ENCODE data around the gene C1D.

The C1D gene

DNA sequence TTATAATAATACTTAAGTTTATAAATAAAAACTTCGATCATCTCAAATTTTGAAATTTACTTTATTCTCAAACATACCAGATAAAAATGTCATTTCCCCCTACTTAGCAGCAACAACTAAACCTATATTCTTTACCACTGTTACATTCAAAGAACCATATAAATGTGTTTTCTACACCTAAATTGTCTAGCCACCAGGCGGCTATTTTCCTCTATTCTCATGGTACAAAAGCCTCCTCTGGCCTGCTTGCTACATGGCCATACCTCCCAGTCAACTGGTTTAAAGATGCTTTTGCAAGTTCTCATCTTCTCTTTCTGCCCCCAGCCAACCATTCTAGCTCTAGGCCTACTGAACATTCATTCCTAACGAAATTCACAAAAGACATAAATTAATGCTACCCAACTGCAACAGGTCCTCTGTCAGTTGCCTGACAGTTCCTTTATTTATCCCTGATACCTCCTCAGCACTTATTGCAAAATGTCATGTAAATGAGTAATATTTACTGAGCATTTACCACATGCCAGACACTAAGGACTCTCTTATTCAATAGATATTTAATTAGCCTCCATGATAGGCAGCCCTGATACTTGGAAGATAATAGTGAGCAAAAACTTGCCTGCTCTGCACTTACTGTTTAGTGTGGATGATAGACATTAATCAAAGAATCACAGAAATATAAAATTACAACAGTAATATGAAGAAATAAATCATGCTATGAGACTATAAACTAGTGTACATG, 5.0 kb downstream of the C1D start:
- peak; percentile 28 for DNase-seq (ENCODE audit: low spot score)

DNA sequence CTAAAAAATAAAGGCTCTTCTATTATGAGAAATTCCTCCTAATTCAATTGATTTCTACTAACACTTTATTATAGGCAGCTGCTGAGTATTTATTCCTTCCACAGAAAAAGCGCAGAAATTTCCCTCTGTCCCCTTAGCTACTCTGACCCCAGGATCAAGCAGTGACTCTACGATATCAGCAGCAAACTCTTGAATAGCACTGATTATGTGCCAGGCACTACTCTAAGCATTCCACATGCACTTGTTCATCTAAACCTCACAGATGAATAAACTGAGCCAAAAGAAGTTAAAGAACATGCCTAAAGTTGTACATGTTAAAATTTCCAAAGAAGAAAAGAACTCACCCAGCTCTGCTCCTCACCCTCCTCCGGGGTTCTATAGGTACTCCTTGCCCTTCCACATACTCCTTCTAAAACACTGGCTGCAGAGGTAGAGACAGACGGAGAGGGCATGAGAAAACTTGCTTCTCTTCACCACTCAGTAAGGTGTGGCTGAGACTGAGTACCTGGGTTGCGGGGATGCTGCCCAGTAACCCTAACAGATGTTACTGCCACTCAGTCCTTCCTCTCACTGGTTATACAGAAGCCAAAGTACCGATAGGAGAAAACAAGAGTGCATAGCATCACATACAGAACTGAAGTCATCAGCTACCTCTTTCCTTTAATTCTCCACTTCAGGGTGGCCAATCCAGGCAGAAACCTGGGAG, 9.9 kb downstream of the C1D start:
- DNase-seq (ENCODE audit: low spot score): no peak

DNA sequence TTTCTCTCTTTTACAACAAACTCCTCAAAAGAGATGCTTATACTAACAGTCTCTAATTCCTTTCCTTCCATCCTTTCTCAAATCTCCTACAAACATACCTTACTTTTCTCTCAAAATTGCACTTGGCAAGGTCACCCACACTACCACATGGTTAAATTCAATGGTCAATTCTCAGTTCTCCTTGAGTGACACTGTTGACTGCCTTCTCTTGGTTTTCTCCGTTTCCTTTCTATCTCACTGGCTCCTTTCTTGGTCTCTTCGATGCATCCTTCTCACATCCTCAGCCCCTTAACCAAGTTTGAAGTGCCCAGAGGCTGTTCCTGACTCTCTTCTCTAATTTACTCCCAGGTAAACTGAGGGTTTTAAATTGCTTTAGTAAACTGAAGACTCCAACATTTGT, 12.5 kb downstream of the C1D start:
- no peak for DNase-seq (ENCODE audit: low spot score)

DNA sequence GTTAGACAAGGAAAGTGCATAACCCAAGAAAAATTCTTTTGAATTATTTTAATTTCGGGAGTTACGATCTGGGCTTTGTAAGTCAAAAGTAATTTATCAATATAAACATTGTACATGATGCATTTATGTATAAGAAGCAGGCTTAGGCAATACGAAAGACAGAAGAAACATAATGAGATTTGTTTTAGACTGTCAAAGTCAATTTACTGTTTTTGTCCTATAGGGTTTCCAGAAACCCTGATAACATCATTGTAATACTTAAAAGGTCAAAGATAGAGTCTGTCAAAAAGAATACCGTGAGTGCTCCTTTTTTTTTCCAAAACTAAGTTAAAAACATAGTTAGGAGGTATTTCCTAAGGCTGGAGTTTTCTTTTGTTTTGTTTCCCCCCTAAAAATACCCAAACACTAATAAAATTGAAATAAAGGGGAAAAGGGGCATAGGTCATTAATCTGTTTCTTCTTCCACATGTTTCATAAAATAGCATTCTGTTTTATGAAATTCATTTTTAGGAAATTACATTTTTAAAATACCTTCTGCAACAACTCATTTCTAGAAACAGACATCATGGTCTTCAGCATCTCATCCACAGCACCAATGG, 16.1 kb downstream of the C1D start:
- no peak for DNase-seq (ENCODE audit: low spot score)

DNA sequence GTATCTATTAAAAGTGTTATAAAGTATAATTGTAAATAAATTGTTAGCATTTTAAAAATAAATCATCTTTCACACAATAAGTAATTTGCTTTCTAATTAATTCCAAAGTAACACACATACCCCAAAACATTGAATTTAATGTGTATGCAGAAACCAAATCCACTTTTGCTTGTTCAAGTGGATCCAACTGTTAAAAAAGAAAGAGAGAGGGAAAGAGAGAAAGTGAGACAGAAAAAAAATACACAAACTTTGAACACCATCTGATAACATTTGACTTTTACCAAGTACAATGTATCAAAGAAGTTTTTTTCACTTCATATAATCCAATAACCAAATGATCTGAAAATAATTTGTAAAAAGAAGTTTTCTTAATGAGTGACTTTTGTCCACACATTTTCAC, 16.6 kb downstream of the C1D start:
- DNase-seq (ENCODE audit: low spot score): no peak

DNA sequence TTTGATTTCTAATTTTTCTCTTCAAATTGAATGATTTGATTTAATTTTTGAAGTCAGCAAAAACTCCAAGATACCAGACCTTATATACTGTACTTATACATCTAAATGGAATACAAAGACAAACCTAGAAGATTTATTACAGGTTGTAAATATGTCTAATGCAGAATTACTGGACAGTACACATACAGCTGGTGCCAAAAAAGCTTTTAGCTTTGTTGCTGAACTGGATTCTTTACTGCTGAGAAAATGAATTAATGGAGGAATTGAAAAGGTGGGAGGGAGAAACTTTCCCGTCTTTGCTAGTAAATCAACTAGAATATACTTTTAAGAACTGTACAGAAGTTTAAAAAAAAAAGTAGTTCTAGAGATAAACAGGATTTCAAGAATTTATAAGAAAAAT, 17.5 kb downstream of the C1D start:
- no peak for DNase-seq (ENCODE audit: low spot score)

DNA sequence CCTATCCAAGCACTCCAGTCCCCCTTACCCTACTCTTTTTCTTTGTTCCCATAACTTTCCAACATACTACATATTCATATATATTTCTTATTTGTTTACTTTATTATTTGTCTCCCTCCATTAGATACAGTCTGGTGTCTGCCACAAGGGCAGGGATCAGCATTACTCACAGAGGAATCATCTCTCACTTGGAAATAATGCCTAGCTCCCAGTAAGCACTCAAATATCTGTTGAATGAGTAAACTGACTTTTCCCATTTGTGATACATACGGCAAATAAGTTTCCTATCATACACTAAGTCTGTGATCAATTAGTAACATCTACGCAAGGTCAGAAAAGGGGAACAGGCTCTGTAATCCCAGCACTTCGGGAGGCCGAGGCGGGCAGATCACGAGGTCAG, 18.7 kb downstream of the C1D start:
- no peak for DNase-seq (ENCODE audit: low spot score)

DNA sequence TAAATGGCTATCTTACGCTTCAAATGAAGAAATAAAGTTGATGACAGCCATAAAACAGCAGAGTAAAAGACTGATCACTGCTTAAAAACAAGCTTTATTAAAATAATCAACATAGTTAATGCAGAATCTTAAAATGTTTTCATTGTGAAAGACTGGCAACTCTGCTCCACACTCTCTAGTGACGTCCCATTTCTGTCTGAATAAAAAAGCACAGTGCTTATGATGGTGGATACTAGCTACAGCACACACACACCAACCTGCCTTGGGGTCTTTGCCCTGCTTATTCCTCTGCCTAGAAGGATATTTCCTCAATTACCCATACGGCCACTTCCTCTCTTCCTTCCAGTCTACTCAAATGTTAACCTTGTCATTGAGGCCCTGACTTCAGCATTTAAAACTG, 19.1 kb downstream of the C1D start:
- DNase-seq (ENCODE audit: low spot score): no peak

DNA sequence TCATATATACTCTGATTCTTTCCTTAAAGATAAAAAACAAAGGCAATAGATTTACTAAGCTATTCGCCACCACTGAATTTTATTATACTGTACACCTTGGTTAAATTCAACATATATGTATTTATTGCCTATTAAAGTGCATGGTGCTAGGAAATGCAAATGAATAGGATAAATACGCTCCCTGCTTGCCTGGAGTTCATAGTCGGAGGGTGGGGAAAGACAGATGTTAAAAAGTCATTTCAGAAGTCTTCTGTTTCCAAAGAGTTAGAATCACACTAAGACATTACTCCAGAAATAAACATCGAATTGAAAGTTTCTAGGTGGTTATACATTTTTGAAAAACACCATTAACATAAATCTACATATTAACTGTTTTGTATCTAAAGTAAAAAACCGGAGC, 19.8 kb downstream of the C1D start:
- DNase-seq (ENCODE audit: low spot score): no peak

DNA sequence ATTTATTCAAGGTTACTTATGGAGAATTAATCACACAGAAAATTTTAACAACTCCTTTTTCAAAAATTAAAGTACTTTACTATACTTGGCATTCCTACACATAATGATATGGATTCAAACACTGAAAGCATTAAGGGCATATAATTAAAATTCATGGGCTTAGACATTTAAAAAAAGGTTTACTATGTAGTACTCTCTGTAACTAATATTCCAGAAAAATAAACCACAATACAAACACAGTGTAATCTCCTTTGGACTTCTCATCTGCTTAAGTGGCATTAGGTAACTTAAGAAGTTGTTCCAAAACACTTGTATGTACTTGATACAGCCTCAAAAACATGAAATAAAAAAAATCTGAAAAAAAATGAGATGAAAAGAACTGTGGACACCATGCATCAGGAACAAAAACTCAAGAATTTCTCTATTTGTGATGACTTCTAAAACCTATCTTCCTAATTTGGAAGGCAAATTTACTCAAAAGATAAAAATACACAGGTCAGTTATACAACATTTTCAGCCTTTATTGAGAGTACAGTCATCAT, 21.0 kb downstream of the C1D start:
- no peak for DNase-seq (ENCODE audit: low spot score)

DNA sequence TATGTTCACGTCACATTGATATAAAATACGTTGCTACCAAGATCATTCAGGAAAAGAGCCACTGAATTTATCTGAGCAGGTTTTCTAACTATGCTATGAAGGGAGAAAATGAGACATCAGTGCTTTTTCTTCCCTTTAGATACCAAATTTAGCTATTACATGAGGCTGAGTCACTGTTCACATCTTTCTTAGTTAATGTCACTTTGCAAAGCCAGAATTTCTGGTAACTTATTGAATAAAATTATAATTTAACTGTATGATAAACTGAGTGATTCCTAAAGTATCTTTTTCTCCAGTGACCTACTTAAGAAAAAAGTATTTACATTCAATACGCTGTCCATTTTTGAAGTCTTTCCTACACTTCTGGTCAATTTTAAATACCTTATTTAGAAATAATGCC, 22.7 kb downstream of the C1D start:
- DNase-seq (ENCODE audit: low spot score): no peak

DNA sequence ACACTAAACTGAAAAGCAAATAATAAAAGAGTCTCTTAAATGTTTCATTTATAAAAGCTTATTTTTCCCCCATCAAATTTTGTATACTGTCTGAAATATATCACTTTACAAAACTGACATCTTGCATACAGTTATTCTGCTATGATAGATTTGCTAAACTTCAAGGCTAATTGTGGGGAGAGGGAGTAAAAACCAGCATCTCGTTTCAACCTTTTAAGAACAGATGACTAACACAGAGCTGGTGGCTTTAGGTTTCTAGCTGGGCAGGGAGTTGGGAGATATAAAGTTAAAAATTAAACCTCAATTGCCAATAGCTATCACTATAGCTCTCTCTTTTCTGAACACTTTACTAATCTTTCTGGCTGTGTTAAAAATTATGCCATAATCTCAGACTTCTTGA, 23.5 kb downstream of the C1D start:
- DNase-seq (ENCODE audit: low spot score): no peak

DNA sequence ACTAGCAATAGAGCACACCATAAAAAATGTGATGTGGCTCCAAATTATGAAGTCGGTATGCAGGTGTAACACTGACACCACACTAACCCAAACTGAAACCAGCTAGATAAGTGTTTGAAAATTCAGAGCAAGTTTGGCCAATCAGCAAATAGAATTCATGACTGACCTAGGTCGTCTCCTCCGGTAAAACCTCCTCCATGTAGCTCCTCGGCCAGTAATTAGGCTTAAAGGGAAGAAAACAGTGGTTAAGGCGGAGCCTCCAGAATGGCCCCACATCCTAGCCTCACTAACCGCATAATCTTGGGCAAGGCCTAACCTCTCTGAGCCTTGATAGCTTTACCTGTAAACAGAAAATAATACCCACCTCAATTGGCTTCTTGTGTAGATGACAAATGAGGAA, 30.1 kb downstream of the C1D start:
- no peak for DNase-seq (ENCODE audit: low spot score)

DNA sequence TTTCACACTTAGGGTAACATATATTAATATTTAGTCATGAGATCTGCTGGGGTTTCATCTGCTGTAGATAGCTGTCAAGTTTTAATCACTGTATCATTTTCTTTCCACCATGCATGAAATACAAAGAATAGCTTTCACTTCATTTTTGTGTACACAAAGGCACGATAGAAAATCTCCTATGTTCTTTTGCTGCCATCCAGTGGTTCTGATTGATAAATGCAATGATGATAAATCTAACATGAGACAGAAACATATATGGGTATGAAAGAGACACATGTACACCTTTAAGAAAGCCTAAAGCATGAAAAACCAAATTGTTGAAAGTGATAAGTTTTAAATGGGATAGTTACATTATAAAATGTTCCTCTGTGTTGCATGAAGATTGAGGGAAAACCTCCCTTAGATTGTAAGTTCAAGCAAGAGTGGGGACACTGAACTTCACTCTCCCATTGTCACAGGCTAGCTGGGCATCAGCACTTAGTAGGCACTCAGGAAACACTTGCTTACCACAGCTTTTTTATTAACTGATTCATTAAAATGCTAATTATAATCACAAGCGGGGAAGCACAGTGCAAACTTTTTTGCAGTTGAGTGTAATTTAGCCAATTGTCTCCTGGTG, 31.2 kb downstream of the C1D start:
- peak; percentile 78 for DNase-seq (ENCODE audit: low spot score)

DNA sequence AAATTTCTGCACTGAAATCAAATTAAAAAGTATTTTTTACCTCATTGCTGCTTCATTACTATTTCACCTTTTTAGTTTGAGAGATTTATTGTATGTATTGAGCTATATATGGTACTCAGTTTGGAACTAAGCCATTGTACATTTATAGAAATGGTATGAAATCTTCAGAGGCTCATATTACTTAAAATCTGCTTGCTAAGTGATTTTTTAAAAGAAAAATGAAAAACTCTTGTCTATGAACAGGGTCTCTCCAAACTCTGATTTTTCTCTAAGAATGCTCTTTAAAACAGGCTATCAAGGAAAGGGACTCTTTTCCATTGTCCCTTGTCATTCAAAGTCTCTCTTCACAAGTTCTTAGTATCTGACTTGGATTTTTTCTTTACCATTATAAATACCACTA, 31.8 kb downstream of the C1D start:
- no peak for DNase-seq (ENCODE audit: low spot score)

DNA sequence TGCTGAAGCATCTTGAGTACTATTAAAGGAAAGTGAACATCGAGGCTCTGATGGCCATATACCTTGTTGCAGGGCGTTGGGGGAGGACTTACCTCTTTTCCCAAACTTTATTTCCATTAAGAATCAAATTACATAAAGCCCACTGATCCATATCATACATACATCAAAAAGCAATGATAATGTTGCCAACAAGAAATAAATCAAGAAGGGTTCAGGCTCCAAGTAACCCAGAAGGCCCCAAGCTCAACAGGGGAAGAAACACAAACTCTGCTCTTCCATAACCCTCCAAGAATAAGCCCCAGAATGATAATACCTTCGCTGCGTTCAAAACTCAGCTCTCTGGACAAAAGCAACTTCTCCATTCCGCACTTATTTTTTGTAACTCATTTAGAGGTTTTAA, 32.3 kb downstream of the C1D start:
- no peak for DNase-seq (ENCODE audit: low spot score)

DNA sequence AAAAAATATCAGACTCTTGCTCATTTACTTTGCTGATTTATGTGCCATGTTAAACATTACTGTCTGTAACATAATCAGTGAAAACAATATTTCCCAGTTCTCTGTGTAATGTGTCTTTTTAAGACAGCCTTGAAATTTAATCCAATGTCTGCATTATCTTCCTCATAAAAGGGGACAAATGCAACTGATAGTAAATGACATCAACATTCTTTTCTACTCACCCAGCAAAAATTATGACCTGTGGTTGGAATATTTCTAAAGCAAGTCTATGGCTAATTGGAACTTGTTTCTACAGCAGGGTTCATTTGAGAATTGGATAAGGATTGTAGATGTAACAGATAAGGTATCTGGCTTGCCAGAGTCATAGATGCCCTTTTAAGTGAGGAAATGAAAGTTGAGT, 34.8 kb downstream of the C1D start:
- no peak for DNase-seq (ENCODE audit: low spot score)

DNA sequence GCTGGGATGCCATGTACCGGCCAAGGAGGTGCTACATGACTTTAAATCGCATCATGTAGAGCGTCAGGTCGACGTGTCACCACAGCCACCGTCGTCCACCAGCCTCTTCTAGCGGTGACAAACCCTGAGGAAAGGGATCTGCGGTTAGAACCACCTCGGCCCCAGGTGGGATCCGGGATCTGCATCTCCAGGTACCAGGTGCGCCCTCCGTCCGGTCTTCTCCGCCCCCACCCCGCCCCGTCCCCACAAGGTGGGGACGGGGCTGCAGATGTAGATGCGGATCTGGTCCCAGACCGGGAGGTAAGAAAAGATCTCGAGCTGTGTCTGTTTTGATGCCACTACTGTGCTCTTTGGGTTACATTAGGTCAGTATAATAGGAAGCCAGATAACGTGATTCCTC, 38.4 kb downstream of the C1D start:
- DNase-seq (ENCODE audit: low spot score): no peak

DNA sequence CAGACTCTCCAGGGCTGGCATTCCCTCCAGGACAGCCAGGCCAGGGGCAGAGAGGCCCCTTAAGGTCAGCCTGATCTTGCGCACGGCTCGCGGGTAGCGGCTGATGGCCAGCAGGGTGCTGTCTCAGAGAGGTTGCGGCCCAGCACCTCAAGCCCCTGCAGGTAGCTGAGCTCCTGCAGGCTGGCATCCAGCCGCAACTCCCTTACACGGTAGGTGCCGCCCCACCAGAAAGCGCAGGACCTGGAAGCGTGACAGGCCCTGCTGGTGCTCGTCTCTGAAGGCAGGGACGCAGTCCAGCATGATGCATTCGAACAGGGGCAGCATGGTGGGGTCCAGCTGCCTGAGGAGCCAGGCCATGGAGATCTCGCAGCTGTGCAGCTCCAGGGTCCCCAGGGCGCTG, 38.9 kb downstream of the C1D start:
- DNase-seq (ENCODE audit: low spot score): no peak

DNA sequence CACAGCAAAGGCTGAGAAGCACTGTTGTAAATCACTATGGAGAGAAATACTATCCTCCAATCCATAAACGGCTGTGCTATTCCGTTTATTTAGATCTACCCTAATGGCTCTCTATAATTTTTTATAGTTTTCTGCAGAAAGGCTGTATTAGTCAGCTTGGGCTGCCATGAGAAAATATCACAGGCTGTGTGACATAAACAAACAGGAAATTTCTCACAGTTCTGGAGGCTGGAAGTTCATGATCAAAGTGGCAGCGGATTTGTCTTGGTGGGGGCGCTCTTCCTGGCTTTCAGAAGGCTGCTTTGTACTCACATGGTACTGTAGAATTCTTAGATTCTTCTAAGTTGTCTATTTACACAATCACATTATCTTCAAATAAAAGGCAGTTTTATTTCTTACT, 44.1 kb downstream of the C1D start:
- DNase-seq (ENCODE audit: low spot score): no peak

DNA sequence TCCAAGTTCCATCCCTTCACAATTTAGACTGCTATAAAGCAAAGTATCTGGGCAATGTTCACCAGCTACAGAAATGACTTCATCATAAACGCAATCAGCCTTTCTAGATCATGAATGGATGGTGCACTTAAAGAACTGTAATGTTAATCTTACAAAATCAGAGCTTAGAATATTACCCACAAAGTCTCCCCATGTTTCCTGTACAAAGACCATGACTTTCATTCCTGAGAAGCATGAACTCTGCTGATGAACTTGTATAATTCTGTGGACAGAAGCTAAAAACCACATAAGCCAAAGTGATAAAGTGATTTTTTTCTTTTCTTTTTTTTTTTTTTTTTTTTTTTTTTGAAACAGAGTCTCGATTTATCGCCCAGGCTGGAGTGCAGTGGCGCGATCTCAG, 53.3 kb downstream of the C1D start:
- no peak for DNase-seq (ENCODE audit: low spot score)

DNA sequence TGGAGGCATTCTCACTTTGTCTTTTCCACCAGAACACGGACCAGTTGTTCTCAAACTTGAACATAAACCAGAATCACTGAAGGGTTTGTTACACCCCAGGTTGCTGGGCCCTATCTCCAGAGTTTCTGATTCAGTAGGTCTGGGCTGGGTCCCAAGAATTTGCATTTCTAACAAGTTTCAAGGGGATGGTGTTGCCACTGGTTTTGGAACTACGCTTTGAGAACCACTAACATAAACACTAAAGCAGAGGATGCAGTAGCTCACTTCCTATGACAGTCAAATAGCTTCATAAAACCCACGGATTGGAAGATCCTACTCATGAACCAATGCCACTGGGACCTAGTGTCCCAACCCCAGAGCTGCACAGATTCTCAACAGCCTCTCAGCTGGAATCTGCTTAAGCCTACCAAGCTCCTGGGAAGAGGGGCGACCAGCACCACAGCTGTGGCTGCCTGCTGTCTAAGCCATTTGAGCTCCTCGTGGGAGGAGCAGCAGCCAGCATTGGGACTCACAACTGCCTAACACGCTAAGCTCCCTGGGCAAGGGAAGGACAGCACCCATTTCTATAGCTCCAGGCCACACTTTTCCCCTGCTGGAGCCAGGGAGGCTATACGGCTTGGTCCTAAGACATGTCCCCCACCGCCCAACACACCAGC, 62.5 kb downstream of the C1D start:
- DNase-seq (ENCODE audit: low spot score): no peak
